ENCODE results near the gene RALY. TPM values are rescaled to one million over a fixed set of nuclear protein-coding genes. Genes with fewer than 3 reads are reported as not detected.

Gene RALY
- total RNA-seq, 1 donor from 2014 or later = 236 TPM

DNA sequence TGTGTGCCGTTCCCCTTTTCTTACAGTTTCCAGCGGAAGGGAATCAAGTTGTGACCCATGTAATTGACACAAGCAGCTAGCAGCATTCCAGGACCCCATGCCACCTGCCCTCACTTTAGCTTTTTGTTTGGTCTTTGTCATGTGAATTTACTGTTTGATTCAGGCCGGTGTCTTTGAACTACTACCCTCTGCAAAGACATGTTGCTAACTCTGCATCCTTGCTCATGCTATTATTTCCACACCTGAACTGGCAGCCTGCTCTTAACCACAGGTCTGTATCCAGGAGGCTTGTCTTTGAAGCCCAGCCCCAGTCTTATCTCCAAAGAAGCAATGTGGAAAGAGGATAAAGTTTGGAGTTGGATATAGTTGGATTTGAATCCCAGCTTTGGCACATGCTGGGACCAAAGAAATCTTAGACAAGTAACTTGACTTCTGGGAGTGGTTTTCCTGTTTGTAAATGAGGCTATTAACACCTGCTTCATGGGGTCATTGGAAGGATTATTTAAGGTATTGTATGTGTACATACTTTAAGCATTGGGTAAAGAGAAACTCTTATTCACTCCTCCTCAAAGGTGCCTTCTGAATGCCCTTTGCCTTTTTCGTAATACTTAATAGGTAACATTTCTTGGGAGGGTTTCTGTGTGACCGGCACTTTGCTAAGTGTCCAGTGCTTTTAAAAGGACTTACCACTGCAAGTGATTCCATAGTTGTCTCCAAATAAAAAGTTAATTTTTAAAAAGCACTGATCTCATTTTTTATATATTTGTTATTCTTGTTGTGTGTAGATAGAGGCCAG lies 52.4 kb downstream of the RALY start:
- no peak for DNase-seq (ENCODE audit: low spot score, unreplicated experiment)
- peaks cover 29% of the 10 kb centered on the region for H3K4me1 Mint-ChIP-seq (ENCODE audit: low read depth)

DNA sequence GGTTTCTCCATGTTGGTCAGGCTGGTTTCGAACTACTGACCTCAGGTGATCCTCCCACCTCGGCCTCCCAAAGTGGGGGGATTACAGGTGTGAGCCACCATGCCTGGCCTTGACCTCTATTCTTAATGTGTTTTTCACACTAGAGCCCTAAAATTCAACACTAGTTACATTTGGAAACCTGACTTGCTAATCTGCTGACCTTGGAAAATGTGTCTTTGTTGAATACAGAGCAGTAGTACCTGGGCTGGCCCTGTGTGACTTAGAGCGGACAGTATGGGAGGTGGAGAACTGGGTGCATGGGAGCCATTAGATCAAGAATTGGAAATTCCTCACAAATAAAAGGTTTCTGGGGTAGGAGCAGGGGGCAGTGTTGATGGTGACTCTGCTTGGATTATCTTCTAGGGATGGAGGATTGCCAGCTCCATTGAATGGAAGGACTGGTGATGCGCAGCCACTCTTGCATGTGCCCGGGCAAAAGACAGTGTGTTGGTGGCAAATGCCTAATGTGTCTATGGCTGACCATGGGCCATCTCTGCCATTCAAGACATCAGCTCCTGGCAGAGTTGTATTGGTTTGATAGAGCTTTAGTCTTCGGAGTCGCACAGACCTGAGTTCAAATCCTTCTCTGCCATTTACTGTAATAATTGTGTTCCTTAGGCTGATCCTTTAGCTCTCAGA lies 53.4 kb downstream of the RALY start:
- peaks cover 28% of the 10 kb centered on the region for H3K4me1 Mint-ChIP-seq (ENCODE audit: low read depth)
- H3K27me3 Mint-ChIP-seq = no peaks in the 10 kb centered on the region
- no peaks in the 10 kb centered on the region for H3K9me3 Mint-ChIP-seq (ENCODE audit: low read depth)
- TF ChIP-seq, protein P1, sequence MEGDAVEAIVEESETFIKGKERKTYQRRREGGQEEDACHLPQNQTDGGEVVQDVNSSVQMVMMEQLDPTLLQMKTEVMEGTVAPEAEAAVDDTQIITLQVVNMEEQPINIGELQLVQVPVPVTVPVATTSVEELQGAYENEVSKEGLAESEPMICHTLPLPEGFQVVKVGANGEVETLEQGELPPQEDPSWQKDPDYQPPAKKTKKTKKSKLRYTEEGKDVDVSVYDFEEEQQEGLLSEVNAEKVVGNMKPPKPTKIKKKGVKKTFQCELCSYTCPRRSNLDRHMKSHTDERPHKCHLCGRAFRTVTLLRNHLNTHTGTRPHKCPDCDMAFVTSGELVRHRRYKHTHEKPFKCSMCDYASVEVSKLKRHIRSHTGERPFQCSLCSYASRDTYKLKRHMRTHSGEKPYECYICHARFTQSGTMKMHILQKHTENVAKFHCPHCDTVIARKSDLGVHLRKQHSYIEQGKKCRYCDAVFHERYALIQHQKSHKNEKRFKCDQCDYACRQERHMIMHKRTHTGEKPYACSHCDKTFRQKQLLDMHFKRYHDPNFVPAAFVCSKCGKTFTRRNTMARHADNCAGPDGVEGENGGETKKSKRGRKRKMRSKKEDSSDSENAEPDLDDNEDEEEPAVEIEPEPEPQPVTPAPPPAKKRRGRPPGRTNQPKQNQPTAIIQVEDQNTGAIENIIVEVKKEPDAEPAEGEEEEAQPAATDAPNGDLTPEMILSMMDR (IDR thresholded peaks at IDR 0.05; ENCODE audit: unreplicated experiment) = no peak
- no peak for DNase-seq (ENCODE audit: low spot score, unreplicated experiment)
- peak overlapping the region; percentile 6 for H3K27ac Mint-ChIP-seq
- H3K4me3 Mint-ChIP-seq (ENCODE audit: low read depth) = no peak overlapping the region
- H3K36me3 Mint-ChIP-seq (ENCODE audit: insufficient read depth) = peaks cover 5% of the 10 kb centered on the region

More for the DNA sequence above, 52.4 kb downstream of the RALY start:
- peaks cover 5% of the 10 kb centered on the region for H3K36me3 Mint-ChIP-seq (ENCODE audit: insufficient read depth)
- TF ChIP-seq, protein P1 (IDR thresholded peaks at IDR 0.05; ENCODE audit: unreplicated experiment) = no peak
- H3K27ac Mint-ChIP-seq = peak overlapping the region; percentile 29
- H3K9me3 Mint-ChIP-seq (ENCODE audit: low read depth) = no peaks in the 10 kb centered on the region
- no peaks in the 10 kb centered on the region for H3K27me3 Mint-ChIP-seq
- no peak overlapping the region for H3K4me3 Mint-ChIP-seq (ENCODE audit: low read depth)

DNA sequence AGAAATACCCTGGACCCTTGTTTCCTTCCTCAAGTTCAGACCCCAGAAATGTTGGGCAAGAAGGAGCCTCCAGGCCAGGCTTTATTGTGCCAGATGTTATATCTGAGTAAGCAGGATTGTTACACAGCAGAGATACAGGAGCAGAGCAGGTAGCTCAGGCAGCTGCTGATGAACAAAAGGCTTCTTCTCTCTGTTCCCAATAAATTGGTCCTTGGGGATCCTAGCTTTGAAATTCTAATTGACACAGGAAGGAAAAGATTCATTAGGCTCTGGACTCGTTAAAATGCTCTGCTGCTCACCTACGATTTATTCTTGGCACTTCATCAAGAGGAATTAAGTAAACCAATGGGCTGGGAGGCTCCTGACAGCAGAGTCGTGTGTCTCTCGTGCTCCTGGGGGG lies 54.2 kb downstream of the RALY start:
- DNase-seq (ENCODE audit: low spot score, unreplicated experiment) = no peak
- Mint-ChIP-seq H3K36me3 (ENCODE audit: insufficient read depth) (peaks cover 5% of the 10 kb centered on the region), H3K27ac (peak overlapping the region; percentile 22), H3K4me3 (ENCODE audit: low read depth) (no peak overlapping the region), H3K27me3 (no peaks in the 10 kb centered on the region), H3K9me3 (ENCODE audit: low read depth) (no peaks in the 10 kb centered on the region), H3K4me1 (ENCODE audit: low read depth) (peaks cover 28% of the 10 kb centered on the region)
- TF ChIP-seq, protein P1 (IDR thresholded peaks at IDR 0.05; ENCODE audit: unreplicated experiment) = no peak

DNA sequence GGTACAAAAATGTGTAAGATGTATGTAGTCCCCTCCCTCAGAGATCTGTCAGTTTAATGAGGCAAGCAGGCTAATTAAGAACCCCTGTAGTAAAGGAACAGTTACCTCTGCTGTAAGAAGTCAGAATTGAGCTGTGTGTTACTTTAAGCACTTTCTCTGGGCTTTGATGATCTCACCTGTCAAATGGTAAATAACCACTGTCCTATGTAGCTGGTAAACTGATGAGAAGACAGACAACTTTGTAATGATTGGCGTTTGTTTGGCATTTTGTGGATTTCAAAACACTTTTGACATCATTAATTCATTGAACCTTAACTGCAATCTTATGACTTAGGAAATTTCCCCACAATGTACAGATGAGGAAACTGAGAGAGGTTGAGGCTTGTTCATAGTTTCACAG lies 55.7 kb downstream of the RALY start:
- no peaks in the 10 kb centered on the region for H3K9me3 Mint-ChIP-seq (ENCODE audit: low read depth)
- no peak overlapping the region for H3K27ac Mint-ChIP-seq
- H3K36me3 Mint-ChIP-seq (ENCODE audit: insufficient read depth) = peaks cover 1% of the 10 kb centered on the region
- H3K27me3 Mint-ChIP-seq = no peaks in the 10 kb centered on the region
- DNase-seq (ENCODE audit: low spot score, unreplicated experiment) = no peak
- H3K4me3 Mint-ChIP-seq (ENCODE audit: low read depth) = no peak overlapping the region
- peaks cover 30% of the 10 kb centered on the region for H3K4me1 Mint-ChIP-seq (ENCODE audit: low read depth)
- TF ChIP-seq, protein P1 (IDR thresholded peaks at IDR 0.05; ENCODE audit: unreplicated experiment) = no peak

DNA sequence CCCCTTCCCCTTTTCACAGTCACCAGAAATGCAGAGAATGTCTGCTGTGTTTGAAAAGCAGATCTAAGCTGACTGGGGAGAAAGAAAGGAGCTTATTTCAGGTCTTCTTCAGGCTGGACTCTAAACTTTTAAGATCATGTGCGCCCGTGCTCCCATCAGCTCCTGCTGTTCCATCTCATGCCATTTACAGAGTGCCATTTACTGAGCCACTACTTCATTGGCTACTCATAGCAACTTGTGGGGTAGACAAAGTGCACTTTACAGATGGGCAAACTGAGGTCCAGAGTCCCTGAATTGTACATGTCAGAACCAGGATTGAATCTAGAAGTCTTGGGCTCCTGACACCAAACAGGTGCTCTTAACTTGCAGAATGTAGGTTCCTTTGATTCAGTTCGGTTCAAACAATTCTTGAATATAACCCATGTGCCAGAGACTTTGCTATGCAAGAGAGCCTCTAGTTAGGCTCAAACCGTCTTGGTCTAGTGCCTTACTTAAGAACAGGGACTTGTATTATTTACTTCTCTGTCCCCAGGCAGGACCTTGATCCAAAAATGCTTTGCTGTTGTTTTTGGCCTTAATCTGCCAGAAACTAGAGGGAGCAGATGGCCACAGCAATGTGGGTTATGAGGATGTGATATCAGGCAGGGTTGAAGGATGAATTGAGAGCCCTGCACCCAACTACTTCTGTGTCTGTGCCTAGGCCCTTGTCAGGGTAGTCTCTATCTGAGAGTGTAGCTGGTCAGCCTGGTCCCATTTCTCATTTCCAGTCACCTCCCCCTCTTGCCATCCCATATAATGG lies 56.4 kb downstream of the RALY start:
- no peaks in the 10 kb centered on the region for H3K9me3 Mint-ChIP-seq (ENCODE audit: low read depth)
- TF ChIP-seq, protein P1 (IDR thresholded peaks at IDR 0.05; ENCODE audit: unreplicated experiment) = no peak
- H3K4me3 Mint-ChIP-seq (ENCODE audit: low read depth) = no peak overlapping the region
- DNase-seq (ENCODE audit: low spot score, unreplicated experiment) = no peak
- peaks cover 1% of the 10 kb centered on the region for H3K36me3 Mint-ChIP-seq (ENCODE audit: insufficient read depth)
- peak overlapping the region; percentile 21 for H3K27ac Mint-ChIP-seq
- H3K27me3 Mint-ChIP-seq = no peaks in the 10 kb centered on the region
- H3K4me1 Mint-ChIP-seq (ENCODE audit: low read depth) = peaks cover 31% of the 10 kb centered on the region

Data from progenitor cell of endocrine pancreas (in vitro differentiated cells).